Right forelimb (tissue), 1 donor: Measurements from ENCODE around the gene ASGR1.

Source experiments
- DNase-seq: peaks from one replicate; pipeline ENCODE4 v3.0.0-alpha.2; 2018

ASGR1 gene

DNA sequence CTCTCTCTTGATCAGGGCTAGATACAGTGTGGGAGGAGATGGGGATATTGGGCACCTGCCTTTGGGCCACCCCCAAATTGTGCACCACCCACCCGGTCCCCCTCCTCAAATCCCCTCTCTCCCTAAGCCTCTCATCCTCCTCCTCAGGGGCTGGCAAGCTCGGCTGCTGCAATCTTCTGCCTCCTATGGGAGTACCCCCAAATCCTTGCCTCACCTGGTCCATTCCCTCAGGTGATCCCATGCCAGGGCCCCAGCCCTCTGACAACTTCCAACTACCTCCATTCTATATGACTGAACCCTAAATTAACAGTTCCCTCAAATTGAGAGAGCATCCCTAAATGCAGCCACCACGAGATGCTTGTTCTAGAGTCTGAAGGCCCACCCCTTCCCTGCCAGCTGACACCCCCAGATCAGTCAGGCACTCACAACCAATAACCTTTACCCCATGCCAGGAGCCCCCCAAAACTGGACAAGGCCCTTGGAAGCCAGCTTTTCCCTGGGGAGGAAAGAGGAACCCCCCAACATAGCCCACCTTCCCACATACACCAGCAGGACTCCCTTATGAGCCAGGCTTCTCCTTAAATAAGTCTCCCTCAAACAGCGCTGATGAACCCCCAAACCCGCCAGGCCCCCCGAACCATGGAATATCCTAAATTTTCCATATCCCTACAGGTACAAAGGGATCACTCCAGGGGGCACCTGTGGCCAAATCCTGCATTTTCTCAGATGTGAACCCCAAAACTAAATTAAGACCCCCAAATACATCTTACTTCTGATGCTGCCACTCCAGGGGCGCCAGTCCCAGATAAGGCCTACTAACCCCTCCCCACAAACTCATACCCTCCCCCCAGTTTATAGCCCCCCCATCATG is 37.3 kb upstream of the ASGR1 start:
- peak; percentile 46 for DNase-seq

DNA sequence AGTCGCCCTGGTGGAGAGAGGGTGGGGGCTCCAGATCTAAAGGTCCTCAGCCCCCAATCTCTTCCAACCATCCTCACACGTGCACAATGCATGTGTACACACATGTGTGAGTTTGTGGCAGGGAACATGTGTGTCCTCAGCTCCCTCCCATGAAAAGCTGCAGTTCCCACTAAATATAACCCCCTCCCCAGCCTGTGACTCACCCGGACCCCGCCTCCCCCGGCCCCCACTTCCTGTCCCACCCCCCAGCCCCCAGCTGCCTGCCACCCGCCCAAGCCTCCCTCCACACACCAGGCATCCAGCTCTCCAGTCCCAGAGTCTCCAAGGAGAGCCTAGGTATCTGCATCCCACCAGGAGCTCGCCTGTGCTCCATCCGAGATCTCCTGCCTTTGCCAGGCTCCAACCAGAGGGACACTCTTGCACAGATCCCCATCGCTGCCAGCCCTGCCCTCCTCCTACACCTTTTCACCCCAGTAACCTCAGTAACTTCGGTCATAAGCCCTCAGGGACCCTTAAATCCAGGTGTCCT is 36.5 kb upstream of the ASGR1 start:
- DNase-seq, result peak; percentile 55

DNA sequence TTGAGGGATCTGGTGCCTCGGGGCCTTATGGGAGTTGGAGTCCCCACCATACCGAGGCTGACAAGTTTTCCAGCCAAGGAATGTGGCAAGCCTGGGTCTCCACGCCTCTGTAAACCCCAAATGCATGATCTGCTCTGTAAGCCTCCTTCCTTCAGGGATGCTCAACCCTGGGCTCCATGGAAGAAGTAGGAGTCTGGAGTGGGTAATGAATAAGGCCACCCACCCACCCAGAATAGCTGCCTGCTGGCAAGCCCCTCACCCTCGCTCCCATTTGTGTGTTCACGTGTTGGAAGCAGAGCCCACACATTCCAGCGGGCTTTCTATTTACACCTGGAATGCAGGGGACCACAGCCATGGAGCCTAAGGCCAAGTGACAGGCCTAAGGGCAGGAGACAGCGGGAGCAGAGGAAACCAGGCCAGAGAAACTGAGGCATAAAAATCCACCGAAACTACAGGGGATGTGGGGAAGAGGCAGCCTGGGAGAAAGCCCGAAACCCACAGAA is 36.0 kb upstream of the ASGR1 start:
- DNase-seq, result no peak

DNA sequence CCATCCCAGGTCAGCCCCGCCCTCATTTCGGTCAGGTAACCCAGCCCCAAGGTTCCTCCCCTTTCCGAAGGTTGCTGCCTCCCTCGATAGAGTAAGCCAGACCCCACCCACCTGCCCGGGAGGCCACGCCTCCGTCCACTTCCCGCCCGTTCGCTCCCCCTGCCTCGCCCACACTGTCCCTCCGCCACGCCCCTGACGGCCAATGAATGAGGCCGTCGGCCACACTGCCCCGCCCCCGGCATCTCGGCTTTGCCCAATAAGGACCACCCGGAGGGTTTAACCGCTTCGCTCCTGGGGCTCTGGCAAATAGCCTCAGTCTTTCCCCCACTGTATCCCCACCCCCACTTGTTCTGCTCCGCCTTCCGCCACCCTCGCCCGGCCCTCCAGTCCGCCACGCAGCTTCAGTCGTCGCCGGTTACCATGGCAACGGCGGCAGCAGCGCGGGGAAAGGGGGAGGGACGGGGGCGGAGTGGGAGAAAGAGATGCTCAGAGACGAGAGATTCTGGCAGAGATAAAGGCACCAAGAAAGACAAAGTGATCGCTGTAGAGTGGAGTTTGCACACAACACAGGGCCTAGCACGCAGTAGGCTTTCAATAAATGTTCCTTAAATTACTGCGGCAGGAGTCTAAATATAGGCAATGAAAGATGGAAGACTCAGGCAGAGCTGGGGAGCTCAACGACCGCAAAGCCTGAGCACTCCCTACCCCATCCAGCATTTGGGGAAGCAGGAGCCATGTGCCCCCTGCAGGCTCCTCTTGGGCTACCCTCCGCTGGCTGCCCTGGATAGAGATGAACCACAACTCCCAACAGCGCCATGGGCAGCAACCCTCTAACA is 35.3 kb upstream of the ASGR1 start:
- DNase-seq, result peak; percentile 99

DNA sequence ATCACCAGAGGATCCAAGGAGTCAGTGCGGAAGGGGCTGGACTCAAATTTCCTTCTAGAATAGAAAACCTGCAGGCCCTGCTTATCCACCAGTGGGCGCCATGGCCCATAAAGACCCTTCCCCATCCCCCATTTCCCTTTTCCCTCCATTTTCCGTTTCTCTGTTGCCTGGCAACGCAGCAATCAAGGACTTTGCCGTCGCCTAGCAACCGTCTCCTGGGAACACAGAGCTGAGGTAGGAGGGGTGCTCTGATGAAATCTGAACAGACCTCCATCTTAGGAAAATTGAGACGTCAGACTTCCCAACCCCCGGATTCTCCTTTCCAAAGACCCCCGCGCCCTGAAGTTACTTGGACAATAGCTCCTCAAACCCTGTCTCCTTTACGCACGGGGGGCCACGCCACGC is 34.7 kb upstream of the ASGR1 start:
- DNase-seq, result peak; percentile 86

DNA sequence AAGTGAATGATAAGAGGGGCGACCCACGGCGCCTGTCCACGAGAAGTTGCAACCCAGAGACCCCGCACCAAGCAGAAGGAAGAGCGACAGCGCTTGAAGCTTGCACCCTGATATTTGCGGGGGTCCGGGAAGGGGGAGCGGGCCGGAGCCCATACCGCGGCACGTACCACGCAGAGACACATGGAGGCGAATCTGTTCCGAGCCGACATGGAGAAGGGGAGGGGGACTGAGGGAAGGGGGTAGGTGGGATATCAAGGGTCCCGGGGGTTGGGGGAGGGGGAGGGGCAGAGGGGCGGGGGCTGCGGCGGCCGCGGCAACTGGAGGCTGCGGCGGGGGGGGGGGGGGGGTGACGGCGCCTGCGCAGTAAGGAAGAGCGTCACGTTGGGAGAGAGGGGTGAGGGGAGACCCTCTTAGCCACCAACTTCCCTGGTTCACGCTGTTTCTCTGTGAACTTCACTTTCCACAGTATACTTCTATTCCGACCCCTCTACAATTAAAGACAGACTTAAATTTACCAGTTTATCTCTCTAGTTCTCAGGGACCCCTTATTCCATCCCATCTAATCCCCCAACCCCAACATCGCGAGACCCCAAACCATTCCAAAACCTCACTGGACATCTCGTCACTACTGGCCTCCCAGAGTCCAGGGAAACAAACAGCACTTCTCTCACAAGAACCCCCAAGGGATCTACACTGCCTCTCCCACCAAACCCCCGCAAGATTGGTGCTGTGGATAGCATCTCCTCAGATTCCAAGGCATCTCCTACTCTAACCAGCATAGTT is 32.5 kb upstream of the ASGR1 start:
- DNase-seq, result no peak

DNA sequence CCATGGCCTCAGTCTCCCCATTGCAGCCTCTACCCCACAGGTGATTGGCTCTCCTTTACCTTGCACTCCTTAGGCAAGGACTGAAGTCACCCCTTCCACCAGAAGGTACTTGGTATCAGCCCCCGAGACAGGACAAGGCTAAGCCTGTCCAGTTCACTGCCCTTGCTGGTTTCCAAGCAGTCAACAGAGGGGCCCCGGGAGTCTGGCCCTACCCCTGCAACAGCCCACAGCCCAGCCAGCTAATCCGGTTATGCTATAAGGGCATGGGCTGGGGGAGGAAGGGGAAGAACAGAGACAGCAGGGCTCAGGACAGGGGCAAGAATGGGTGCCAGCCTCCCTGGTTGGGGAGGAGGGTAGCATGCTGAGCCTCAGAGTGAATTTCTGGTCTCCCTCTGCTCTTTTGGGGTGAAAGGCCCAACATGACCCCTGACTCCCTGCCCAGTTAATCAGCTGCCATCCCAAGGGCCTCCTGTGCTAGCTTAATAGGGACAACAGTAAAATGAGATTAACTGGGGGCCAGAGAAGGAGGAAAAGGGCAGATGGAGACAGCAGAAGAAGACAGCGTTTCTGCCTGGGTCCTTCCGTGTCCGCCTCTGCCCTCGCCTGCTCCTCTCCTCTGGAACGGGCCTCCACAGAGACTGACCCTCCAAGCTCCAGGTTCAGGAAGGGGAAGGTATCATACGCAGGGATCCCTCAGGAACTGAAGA is 29.7 kb upstream of the ASGR1 start:
- DNase-seq, result no peak

DNA sequence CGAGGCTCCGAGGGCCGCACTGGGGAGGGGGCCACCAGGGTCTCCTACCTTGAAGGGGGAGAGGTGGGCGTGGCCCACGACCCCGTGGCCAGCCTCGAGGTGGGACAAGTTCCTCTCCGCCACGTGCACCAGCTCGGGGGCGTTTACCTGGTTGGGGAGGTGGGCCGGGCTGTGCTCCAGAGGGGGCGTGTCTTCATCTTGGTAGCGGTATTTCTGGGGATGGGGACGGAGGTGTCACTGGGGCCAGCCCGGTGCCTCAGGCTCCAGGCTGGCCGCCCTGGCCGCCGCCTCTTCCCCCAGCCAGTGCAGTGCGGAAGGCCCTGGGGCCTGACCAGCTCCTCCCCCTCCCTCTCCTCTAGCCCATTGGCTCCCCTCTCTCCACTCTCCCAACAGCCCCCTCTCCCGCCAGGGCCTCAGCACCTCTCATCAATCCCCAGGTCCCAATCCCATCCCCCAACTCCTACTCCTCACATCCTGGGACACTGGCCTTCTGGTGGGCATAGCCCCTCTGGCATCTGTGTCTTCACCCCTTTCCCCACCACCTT is 28.9 kb upstream of the ASGR1 start:
- no peak for DNase-seq

DNA sequence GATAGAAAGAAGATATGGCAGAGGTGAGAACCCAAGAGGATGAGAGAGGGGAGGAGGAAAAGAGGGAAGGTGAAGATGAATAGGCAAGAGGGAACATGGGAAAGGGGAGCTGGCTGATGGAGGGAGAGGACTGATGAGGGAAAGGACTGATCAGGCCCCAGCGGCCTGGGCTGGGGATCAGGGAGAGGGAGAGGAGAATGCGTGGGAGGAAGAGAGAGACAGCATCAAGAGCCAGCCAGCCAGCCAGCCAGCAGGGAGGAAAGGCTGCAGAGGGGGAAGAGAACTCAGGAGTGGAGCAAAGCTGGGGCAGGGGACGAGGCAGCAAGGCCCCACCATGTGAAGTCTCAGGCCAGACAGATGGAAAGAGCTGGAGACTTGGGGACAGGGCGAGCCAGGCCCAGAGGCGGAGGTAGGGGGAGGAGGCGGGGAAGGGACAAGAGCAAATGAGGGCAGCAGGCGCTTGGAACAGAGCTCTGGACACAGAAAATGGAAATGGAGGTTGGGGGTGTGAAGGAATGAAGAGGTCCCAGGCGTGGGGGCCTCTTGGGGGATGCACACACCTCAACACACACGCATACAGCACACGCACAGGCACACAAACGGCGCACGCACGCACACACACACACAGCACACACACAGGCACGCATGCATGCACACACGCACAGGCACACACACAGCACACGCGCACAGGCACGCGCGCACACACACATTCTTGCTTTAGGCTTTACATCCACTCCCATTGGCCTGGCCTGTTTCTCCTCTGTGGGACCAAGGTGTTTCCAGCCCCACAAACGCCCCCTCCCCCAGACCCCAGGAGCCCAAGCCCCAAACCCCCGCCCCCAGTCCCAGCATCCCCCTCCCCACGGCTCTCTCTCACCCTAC is 28.2 kb upstream of the ASGR1 start:
- no peak for DNase-seq

DNA sequence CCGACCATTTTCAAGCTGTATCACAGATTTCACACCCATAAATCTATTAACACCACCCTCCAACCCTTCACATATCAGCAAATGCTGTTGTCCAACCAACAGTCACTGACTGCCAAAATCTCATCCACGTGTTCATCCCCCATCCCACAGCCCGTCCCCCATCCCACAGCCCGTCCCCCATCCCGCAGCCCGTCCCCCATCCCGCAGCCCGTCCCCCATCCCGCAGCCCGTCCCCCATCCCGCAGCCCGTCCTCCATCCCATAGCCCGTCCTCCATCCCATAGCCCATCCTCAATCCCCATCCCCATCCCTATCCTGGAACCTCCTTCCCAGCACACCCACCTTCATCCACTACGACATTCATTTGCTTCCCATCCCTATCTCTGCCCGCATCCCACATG is 26.4 kb upstream of the ASGR1 start:
- DNase-seq, result no peak

DNA sequence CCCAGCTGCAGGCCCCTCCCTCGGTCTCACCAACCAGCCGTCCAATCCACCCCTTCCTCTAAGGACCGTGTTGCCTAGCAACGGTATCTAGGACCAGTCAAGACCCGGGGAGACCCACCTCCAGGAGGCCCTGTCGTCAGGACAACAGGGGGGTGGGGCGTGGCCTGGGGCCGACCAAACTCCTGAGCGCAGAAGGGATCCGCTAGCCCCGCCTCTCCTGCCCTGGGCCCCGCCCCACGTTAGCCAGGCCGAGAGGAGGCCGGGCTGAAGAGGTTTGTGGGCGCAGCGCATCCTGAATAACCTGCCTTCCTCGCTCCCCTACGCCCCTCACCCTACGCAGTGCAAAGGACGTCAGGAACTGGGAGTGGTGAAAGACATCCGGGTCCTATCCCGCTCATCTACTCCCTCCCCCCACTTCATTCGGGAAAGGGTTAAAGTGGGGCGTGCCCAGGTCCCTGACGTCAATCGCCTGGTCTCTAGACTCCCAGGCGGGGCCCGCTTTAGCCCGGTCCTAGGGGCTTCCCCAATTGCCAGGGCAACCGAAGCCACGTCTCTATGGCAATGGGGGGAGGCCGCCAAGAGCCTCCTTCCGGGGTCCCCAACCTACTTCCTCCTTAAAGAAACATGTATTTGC is 25.8 kb upstream of the ASGR1 start:
- peak; percentile 89 for DNase-seq

DNA sequence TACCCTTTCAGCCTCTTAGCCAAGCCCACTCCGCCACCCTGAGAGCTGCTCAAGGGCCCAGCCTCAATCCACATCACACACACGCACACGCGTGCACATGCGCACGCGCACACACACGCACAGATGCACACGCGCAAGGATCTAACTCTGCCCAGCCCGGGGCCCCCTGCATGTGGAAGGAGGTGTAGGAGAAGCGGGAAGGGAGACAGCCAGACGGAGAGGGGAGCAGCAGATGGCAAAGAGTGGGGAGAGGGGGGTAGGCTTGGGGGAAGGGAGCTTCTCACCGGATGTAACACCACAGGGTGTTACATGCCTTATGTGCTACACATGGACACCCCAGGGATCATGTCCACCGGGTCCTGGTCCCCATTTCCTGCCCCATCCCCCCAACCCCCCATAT is 25.2 kb upstream of the ASGR1 start:
- no peak for DNase-seq

DNA sequence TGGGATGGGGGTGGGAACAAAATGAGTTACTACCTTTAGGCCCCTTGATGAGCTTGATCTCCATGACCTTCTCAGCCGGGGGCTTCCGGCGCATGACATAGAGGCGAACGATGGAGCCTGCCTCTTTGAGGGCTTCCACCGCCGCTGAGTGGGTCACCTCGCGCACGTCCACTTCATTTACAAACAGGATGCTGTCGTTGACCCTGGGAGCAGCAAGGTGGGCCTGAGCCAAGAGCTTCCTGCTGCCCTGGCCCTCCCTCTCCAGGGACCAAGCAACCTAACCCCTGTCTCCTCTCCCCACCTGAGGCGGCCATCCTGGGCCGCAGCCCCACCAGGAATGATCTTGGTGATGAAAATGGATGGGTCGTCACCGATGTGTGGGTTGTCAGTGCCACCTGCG is 24.2 kb upstream of the ASGR1 start:
- DNase-seq, result no peak

DNA sequence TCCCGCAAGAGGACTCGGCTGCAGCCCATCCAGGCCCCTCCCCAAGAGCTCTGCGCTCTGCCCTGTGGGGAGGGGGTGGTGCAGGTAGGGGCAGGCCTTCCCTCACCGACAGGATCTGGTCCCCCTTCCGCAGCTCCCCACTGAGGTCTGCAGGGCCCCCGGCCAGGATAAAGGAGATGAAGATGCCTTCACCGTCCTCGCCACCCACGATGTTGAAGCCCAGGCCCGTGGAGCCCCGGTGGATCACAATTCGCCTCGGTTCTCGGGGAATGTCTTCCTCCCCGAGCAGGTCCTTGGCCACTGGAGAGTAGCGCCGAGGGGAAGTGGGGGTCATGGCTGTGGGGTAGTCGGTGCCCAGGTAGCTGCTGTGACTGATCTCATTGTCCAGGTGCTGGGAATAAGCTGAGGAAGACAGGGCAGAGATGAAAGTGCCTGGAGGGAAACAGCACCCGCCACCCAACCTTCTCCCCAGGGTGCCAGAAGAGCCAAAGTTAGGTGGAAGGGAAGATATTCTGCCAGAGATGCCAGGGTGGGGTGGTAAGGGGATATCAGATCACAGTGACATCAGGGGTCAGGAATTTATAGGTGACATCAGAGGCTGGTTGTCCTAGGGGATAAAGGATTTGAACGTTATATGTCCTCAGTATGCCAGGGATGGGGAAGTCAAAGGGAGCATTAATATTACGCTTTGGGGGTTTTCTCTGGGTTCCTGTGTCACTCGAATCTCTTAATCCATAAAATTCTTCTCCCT is 17.7 kb upstream of the ASGR1 start:
- DNase-seq, result no peak

DNA sequence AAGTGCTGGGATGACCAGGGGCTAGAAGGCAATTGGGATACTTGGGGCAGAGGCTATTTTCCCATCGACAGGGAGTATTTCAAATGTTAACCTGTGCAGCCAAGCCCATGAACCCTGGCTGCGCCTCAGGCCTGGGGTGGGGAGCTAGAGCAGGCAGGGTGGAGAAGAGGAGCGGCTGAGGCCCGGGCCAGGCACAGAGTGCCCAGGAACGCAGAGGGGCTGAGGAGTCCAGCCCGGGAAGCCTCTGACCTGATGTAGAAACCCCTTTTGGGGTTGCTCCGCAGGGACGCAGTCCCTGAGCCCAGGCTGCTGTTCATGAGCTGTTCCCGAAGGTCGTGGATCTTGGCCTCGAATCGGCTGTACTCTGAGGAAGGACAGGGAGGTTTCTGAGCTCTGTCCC is 16.8 kb upstream of the ASGR1 start:
- DNase-seq, result peak; percentile 42

DNA sequence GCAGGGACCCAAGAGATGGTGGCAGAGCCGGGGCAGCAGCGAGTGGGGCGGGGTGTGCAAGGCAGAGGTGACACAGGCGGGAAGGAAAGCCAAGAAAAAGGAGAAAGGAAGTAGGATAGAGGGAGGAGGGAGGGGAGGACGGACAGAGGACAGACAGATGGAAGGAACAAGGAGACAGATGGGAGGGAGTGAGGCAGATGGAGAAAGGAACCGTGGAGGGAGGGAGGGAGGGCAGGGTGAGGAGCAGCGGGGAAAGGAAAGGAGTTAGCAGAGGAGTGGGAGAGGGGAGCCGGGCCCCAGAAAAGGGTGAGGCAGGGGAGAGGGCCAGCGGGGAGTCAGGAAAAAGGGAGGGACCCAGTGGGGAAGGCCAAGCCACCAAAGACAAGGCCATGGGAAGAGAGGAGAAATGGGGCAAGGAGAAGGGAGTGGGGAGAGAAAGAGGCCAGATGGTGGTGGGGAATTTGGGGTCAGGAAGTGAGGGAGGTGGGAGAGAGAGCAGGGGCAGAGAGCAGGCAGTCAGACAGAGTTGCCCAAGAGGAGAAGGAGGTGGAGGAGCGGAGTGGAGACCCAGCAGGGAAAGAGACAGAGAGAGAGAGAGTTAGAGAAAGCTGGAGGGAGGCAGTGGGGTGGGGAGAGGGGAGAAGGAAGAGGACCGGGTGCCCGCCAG is 13.2 kb upstream of the ASGR1 start:
- peak; percentile 29 for DNase-seq

DNA sequence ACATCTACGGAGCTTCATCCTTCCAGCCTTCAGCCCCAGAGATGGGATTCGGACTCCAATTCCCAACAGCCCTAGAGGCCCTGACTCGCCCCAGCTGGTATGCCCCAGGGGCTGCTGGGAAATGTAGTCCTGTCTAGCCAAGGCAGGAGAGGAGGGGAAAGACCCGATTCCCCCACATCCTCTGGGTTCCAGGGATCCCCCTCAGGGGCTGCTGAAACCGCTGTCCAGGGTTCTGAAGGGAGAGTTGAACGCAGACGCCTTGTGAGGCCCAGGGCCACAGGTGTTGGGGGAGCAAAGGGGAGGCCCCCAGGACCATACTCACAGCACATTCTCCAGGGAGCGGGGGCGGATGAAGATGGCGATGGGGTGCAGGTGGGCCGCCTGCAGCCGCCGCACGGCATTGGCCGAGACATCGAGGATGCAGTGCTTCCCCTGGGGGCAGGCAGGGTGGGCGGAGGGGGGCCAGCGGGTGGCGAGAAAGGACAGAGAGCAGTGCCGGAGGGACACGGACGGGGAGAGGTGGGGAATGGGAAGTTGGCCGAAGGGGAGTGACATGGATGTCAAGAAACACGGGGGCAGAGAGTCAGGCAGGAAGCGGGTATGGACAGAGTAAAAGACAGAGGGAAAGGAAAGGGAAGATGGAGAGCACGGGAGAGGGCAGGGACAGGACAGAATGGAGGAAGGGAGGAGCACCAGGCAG is 12.6 kb upstream of the ASGR1 start:
- peak; percentile 50 for DNase-seq

DNA sequence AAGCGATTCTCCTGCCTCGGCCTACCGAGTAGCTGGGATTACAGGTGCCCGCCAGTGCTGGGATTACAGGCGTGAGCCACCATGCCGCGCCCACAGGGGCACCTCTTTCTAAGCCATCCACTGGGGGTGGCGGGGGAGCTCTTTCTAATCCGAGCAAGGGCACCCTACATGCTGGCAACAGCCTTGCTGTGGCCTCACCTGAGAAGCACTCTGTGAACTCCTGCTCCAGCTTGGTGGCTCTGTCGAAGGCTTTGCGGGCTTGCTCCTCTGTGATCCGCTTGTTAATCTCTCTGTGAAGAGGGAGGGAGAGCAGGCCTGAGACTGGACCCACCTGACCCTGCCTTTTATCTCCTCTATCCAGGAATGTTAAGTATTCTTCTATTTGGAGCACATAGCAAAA is 11.9 kb upstream of the ASGR1 start:
- no peak for DNase-seq
